Measurements from ENCODE around the gene TPI1.

TPI1 gene

DNA sequence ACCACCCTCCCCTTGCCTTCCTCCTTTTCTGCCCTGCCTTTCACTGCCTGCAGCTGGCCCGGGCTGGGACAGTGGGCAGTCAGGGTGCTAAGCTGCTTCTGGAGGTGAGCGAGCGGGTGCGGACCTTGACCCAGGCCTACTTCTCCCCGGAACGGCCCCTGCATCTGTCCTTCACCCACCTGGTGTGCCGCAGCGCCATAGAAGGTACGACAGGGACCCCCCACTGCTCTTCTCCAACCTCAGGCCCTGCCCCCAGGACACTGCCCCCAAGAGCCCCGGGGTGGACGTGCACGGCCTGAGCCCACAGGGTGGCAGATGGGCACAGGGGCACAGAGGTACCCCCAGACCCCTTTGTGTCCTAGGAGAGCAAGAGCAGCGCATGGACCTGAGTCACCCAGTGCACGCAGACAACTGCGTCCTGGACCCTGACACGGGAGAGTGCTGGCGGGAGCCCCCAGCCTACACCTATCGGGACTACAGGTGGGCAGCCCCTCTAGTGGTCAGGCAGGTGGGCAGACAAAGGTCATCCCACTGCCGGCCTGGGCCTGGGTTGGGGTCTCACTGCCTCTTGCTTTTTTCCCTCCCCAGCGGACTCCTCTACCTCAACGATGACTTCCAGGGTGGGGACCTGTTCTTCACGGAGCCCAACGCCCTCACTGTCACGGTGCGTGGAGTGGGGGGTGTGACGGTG, 29.8 kb upstream of the TPI1 start:
- no peak for DNase-seq (ENCODE audit: low spot score)

DNA sequence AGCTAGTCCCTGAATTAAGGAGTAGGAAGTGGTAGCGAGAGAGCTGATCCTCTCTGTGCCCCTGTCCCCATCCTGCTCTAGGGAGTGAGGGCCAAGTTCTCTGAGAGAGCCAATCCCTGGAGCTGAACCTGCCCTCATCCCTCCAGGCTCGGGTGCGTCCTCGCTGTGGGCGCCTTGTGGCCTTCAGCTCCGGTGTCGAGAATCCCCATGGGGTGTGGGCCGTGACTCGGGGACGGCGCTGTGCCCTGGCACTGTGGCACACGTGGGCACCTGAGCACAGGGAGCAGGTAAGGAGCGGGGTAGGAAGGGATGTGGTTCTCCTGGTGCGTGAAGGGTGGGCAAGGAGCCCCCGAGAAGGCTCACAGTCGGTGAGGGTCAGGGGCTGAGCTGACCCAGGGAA, 28.5 kb upstream of the TPI1 start:
- in situ Hi-C loops (cut with MboI; ENCODE audit: low sequenced_read_pairs, unreplicated experiment): no loop called here
- TF ChIP-seq, protein P1, sequence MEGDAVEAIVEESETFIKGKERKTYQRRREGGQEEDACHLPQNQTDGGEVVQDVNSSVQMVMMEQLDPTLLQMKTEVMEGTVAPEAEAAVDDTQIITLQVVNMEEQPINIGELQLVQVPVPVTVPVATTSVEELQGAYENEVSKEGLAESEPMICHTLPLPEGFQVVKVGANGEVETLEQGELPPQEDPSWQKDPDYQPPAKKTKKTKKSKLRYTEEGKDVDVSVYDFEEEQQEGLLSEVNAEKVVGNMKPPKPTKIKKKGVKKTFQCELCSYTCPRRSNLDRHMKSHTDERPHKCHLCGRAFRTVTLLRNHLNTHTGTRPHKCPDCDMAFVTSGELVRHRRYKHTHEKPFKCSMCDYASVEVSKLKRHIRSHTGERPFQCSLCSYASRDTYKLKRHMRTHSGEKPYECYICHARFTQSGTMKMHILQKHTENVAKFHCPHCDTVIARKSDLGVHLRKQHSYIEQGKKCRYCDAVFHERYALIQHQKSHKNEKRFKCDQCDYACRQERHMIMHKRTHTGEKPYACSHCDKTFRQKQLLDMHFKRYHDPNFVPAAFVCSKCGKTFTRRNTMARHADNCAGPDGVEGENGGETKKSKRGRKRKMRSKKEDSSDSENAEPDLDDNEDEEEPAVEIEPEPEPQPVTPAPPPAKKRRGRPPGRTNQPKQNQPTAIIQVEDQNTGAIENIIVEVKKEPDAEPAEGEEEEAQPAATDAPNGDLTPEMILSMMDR (IDR thresholded peaks at IDR 0.05; ENCODE audit: borderline replicate concordance, control extremely low read depth, extremely low read depth, insufficient read depth, missing control alignments): no peak
- no peak for DNase-seq (ENCODE audit: low spot score)

More for the DNA sequence above, 29.8 kb upstream of the TPI1 start:
- in situ Hi-C loops (cut with MboI; ENCODE audit: low sequenced_read_pairs, unreplicated experiment): no loop called here
- TF ChIP-seq, protein P1 (IDR thresholded peaks at IDR 0.05; ENCODE audit: borderline replicate concordance, control extremely low read depth, extremely low read depth, insufficient read depth, missing control alignments): no peak

- TF ChIP-seq, protein P1 (IDR thresholded peaks at IDR 0.05; ENCODE audit: borderline replicate concordance, control extremely low read depth, extremely low read depth, insufficient read depth, missing control alignments): no peak
- in situ Hi-C loops (cut with MboI; ENCODE audit: low sequenced_read_pairs, unreplicated experiment): no loop called here
- DNase-seq (ENCODE audit: low spot score): peak; percentile 80
These were observed 27.7 kb upstream of the TPI1 start for GRCh38 chr12:6839482-6840201.

- DNase-seq (ENCODE audit: low spot score): no peak
- in situ Hi-C loops (cut with MboI; ENCODE audit: low sequenced_read_pairs, unreplicated experiment): no loop called here
These were observed 27.0 kb upstream of the TPI1 start for GRCh38 chr12:6840330-6840729.

DNA sequence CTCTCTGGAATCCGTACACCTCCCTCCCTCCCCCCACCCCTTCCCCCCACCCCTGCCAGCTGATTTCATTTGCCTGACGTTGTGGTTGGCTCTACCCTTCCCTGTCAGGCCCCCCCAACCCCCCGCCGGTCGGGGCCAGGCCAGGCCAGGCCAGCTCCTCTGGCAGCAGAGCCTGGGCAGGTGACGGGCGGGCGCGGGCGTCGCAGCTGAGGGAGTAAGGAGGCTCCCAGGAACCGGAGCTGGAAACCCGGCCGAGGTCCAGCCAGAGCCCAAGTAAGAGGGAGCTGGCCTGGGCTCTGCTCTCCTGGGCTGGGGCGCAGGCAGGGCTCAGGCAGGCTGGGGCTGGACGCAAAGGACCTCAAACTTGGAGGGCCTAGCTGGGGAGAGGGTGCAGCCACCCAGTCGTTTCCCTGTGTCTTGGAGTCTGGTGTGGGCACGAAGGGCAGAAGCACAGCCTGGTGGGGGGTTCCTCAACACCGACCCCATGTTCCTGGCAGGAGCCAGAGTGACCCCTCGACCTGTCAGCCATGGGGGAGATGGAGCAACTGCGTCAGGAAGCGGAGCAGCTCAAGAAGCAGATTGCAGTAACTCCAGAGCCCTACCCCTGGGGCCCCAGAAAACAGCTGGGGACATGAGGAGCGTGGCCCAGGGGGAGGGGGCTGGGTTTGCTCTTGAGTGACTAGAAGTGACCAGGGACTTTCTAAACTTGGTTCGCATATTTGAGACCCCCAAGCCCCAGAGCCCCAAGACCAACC, 26.4 kb upstream of the TPI1 start, which contains the start of gene GNB3:
Gene GNB3 (plus strand): TSS at position 165 of the 755 bp plus-strand sequence. CDS start 363 bp downstream, at position 528.
- in situ Hi-C loops (cut with MboI; ENCODE audit: low sequenced_read_pairs, unreplicated experiment): no loop called here
- TF ChIP-seq, protein P1 (IDR thresholded peaks at IDR 0.05; ENCODE audit: borderline replicate concordance, control extremely low read depth, extremely low read depth, insufficient read depth, missing control alignments): no peak
- no peak for DNase-seq (ENCODE audit: low spot score)

More at GRCh38 chr12:6840330-6840729, 27.0 kb upstream of the TPI1 start:
- TF ChIP-seq, protein P1 (IDR thresholded peaks at IDR 0.05; ENCODE audit: borderline replicate concordance, control extremely low read depth, extremely low read depth, insufficient read depth, missing control alignments): no peak

DNA sequence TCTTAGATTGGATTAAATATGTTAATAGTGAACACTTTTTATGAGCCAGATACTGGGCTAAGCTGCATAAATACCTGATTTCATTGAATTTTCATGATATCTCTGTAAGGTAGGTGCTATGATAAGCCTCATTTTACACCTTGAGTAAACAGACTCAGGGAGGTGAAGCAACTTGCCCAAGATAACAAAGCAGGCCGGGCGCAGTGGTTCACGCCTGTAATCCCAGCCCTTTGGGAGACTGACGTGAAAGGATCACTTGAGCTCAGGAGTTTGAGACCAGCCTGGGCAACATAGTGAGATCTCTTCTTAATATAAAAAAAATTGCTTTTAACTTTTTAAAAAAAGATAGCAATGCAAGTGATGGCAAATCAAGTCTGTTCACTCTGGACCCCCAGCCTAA, 25.3 kb upstream of the TPI1 start:
- in situ Hi-C loops (cut with MboI; ENCODE audit: low sequenced_read_pairs, unreplicated experiment): no loop called here
- TF ChIP-seq, protein P1 (IDR thresholded peaks at IDR 0.05; ENCODE audit: borderline replicate concordance, control extremely low read depth, extremely low read depth, insufficient read depth, missing control alignments): no peak
- DNase-seq (ENCODE audit: low spot score): no peak

All from GM13976 (cell line).